C4-2B (cell line): ENCODE measurements around the gene TMEM229A.

Source experiments
- CTCF ChIP-seq: fragments of 450-650 bp; conservative IDR thresholded peaks from 2 replicates; pipeline ENCODE4 v1.5.1; 2017; ENCODE audit warnings: mild to moderate bottlenecking
- ZFX ChIP-seq: fragments of 450-650 bp; IDR thresholded peaks from 2 replicates; pipeline ENCODE4 v1.6.1; 2017

GRCh38 chr7:124033095-124033806 is 384 bp upstream of the TMEM229A start:
- no peak; the same call in 1 of the 2 replicates for TF ChIP-seq CTCF
- no peak for TF ChIP-seq ZFX
